ENCODE results near the gene SETD5. TPM values are rescaled to one million over a fixed set of nuclear protein-coding genes. Genes with fewer than 3 reads are reported as not detected.
"Not testable (repeated sequence)": the region's sequence is repeated elsewhere in the genome, so short reads cannot be mapped to it uniquely, and the experiment has no call there.

The SETD5 gene
- total RNA-seq, 2 donors from 2014 or later = 95.7 to 101 TPM

DNA sequence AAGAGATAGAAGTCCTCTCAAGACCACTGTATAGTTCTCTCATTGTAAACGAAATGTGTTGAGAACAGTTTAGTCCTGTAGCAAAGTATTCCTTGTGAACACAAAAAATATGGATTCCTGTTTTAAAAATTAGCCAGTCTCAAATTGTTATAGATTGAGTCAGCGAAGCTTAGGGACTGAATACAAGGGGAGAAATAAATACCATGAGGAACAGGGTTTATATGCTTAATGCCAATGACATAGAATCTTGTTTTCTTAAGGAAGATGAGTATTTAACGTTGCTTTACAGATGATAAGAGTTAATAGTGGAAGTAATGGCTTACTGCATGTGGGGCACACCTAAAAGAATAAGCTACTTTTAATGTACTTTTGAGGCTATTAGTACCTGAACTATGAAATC is 37.9 kb downstream of the SETD5 start:
- intact Hi-C loops (cut with DNase I) = loop anchor here in 1 of 2 donors (10.0 kb wide), 1 partner anchor 51 kb away; no protein-coding TSS in a partner anchor
- DNase-seq (ENCODE audit: low spot score) = no peak

DNA sequence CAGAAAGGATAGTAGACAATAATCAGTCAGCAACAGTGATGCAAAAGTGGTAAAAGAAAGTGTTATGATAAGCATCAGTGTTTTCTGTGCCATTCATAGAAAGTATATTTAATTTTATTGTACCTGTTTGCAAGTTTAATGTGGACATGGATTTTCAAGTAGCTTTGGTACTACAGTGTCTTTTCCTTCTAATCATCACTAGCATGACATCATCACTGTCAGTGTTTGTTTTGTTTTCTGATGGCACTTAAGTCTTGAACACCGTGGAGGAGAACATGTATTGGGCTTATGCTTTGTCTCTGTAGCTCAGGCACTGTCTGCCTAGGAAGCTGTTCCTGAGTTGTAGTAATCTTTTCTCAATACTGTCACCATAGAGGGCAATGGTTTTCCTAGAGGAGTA is 41.9 kb downstream of the SETD5 start:
- intact Hi-C loops (cut with DNase I) = loop anchor here in 1 of 2 donors (10.0 kb wide), 1 partner anchor 55 kb away; no protein-coding TSS in a partner anchor
- no peak for DNase-seq (ENCODE audit: low spot score)

GRCh38 chr3:9441501-9442221 is 44.2 kb downstream of the SETD5 start:
- intact Hi-C loops (cut with DNase I) = no loop called here
- no peak for DNase-seq (ENCODE audit: low spot score)

- intact Hi-C loops (cut with DNase I) = no loop called here
Observed at GRCh38 chr3:9448071-9448470, 50.7 kb downstream of the SETD5 start.

GRCh38 chr3:9448643-9449042 is 51.2 kb downstream of the SETD5 start:
- DNase-seq (ENCODE audit: low spot score) = no peak
- intact Hi-C loops (cut with DNase I) = no loop called here

More at GRCh38 chr3:9448071-9448470, 50.7 kb downstream of the SETD5 start:
- DNase-seq (ENCODE audit: low spot score) = no peak

DNA sequence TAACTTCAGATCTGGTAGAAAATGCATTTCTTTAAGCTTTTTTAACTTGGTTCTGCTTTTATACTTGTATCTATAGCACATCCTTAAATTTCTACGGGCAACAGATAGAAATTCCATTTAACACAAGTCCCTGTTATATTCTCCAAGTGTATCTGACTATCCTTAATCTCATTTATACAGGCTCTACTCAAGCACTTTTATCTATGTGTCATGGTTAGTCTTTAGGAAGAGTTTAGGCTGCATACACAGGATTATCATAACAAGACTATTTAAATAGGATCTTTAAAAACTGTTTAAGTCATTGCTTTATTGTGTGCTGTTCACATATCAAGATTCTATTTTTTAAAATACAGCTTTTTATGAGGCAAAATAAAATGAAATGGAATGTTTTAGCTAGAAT is 52.7 kb downstream of the SETD5 start:
- intact Hi-C loops (cut with DNase I) = no loop called here
- no peak for DNase-seq (ENCODE audit: low spot score)

- intact Hi-C loops (cut with DNase I) = no loop called here
- DNase-seq (ENCODE audit: low spot score) = no peak
Observed at GRCh38 chr3:9450991-9451390, 53.6 kb downstream of the SETD5 start.

GRCh38 chr3:9452417-9452816 is 55.0 kb downstream of the SETD5 start:
- intact Hi-C loops (cut with DNase I) = no loop called here
- DNase-seq (ENCODE audit: low spot score) = no peak

DNA sequence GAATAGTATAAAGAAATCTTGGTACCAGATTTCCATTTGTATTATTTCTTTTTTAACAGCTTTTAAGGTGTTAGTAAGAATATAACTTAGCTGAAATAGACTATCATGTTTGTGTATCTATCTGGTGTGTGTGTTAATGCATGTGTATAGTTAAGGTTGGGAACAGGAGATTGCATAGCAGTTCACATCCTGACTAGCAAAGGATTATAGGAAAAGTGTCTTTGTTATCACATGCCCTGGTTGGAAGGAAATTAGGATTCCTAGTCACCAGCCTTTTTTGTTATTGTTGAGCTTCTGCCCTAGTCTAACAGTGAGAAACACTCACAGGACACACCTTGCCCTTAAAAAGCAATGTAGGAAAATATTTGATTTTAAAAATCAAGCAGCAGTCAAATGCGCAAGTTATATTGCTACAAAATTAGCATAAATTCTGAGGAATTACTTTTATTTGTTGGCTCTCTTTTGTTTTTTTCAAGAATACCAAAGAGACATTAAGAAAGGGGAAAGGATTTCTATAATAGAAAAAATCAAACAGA is 58.2 kb downstream of the SETD5 start:
- DNase-seq (ENCODE audit: low spot score) = no peak
- intact Hi-C loops (cut with DNase I) = no loop called here

GRCh38 chr3:9467451-9467850 is 70.0 kb downstream of the SETD5 start:
- intact Hi-C loops (cut with DNase I) = no loop called here
- no peak for DNase-seq (ENCODE audit: low spot score)

GRCh38 chr3:9468460-9468859 is 71.0 kb downstream of the SETD5 start:
- no peak for DNase-seq (ENCODE audit: low spot score)
- intact Hi-C loops (cut with DNase I) = no loop called here

DNA sequence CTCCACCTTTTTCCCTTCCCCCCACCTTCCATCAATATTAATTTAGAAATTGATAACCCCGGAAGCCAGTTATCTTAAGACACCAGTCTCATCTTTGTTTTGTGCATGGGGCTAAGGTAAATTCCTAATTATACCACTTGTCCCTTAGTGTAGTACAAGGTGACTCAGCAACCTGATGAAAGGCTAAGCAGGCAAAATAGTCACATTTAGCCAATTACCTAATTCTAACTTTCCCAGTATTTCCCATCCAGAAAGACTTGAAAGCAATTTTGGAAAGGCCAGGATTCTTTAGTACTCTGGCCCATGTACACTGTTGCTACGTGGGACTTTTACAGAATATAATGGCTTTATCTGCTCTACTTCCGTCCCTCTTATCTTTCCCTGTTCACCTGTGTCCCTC is 72.6 kb downstream of the SETD5 start:
- intact Hi-C loops (cut with DNase I) = no loop called here
- DNase-seq (ENCODE audit: low spot score) = no peak

DNA sequence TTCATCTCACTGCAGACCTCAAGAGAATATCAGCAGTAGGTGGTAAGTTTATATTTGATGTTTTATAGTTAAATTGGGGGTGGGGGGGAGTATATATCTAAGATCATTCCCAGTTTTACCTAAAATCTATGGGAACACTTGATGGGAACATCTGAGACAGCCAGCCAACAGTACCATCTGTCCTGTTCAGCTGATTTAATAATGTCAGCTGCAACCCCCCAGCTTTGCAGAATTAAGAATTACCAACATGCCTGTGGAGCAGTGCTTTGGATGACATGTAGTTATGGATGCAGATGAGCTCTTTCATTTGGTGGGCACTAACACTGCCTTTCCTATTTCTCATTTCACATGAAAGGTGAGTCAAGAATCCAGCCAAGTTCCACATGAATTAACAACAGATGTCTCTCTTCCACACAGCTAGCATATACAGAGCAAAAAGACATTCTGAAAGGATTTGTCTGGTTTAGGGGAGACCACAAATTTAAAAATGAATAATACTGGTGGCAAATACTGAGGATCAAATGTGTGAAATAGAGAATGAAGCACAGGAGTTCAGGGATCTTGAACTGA is 76.2 kb downstream of the SETD5 start:
- no peak for DNase-seq (ENCODE audit: low spot score)
- intact Hi-C loops (cut with DNase I) = no loop called here

DNA sequence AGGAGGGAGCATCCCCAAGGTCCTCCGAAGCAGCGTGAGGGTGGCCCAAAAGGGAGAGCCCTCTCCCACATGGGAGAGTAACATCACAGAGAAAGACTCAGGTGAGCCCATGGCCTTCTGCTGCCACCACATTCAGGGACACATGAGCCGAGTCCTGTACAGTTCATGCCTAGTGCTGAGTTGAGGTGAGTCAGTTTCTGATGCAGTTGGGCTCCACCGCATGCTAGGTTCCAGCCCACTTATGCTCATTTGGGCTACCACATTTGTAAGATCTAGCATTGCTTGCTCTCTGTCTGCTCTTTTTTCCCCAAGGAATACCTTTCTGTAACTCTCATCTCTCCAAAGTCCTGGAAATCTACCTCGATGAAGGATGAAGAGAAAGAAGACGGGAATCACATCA is 77.1 kb downstream of the SETD5 start:
- DNase-seq (ENCODE audit: low spot score) = no peak
- intact Hi-C loops (cut with DNase I) = no loop called here

GRCh38 chr3:9476935-9477334 is 79.5 kb downstream of the SETD5 start:
- no peak for DNase-seq (ENCODE audit: low spot score)
- intact Hi-C loops (cut with DNase I) = no loop called here

DNA sequence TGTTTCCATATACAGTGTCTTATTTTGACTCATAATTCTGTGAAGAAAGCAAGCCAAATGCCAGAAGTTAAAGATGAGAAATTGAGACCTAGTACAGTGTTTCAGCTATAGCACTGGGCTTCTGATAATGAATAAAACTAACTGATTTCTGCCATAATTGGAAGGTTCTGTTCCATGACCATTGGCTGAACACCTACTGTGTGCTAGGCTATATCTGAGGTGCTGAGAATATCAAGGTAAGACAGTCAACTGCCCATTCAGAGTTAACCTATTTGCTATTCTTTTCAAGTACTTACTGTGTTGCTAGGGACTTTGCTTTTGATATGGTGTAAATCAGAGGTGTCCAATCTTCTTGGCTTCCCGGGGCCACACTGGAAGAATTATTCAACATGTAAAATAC is 82.8 kb downstream of the SETD5 start:
- intact Hi-C loops (cut with DNase I) = no loop called here
- DNase-seq (ENCODE audit: low spot score) = no peak

DNA sequence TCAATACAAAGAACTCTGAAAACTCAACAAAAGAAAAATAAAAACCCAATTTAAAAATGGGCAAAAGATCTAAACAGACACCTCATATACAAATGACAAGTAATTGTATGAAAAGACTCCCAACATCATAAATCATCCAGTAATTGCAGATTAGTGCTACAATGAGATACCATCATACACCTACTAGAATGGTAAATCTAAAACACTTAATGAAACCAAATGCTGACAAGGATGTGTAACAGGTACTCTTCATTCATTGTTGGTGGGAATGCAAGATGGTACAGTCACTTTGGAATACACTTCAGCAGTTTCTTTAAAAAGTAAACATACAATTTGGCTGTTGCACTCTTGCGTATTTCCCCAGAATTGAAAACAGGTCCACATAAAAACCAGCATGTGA is 87.8 kb downstream of the SETD5 start:
- DNase-seq (ENCODE audit: low spot score) = no peak
- intact Hi-C loops (cut with DNase I) = no loop called here

- intact Hi-C loops (cut with DNase I) = no loop called here
- DNase-seq (ENCODE audit: low spot score) = peak; percentile 24
Observed at GRCh38 chr3:9491506-9491905, 94.1 kb downstream of the SETD5 start.

DNA sequence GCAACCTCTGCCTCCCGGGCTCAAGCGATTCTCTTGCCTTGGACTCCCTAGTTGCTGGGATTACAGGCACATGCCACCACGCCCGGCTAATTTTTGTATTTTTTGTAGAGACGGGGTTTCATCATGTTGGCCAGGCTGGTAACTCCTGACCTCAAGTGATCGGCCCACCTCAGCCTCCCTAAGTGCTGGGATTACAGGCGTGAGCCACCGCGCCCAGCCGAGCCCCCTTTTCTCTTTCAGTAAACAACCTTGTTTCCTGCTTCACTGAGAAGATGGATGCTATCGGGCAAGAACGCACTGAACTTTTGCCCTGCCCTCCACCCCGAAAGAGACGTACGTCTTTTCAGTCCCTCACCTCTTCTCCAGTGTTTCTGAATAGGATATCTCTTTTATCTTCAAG is 96.6 kb downstream of the SETD5 start:
- DNase-seq (ENCODE audit: low spot score) = peak; percentile 54
- intact Hi-C loops (cut with DNase I) = not testable (repeated sequence)

DNA sequence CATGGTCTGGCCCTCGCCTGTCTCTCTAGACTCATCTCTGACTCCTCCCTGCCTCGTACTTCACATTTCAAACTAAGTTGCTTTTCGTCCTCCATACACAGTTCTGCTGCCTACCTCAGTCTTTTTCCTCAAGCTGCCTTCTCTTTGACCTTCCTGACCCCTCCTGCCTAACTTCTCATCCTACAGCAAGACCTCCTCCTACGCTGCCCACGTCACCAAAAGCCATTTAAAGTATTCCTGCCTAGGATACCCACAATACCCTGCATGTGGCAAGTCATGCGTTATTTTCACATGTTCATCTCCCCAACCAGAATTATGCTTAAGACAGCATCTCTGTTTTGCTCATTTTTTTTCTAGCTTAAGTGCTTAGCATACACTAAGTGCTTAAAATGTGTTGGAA is 99.5 kb downstream of the SETD5 start:
- no peak for DNase-seq (ENCODE audit: low spot score)
- intact Hi-C loops (cut with DNase I) = no loop called here
